ENCODE measurements around the gene HJV. TPM values are rescaled to one million over a fixed set of nuclear protein-coding genes. Genes with fewer than 3 reads are reported as not detected.

HJV gene
- total and polyA plus RNA-seq, 2 of the 13 experiments (the other 11 are each of a cell fraction or from before 2014, with no cell fraction given): 0.18 TPM; not detected in 1

- TF ChIP-seq RBFOX2 (IDR thresholded peaks at IDR 0.05; ENCODE audit: low read depth, low read length) (no peak), IKZF5 (CRISPR knock-in tag; IDR thresholded peaks at IDR 0.05) (0 out of 2 replicates have a peak, but pooled peaks have one; percentile 23), SOX6 (IDR thresholded peaks at IDR 0.05) (no peak), SOX6 (CRISPR knock-in tag; IDR thresholded peaks at IDR 0.05) (0 out of 2 replicates have a peak, but pooled peaks have one; percentile 4), ZNF432 (CRISPR knock-in tag; IDR thresholded peaks at IDR 0.05; ENCODE audit: borderline replicate concordance) (no peak), PPARG (CRISPR knock-in tag; conservative IDR thresholded peaks at IDR 0.05) (0 out of 2 replicates have a peak, but pooled peaks have one; percentile 30), PHF21A (CRISPR knock-in tag; IDR thresholded peaks at IDR 0.05) (no peak), THAP9 (CRISPR knock-in tag; IDR thresholded peaks at IDR 0.05; ENCODE audit: borderline replicate concordance) (no peak), SRY (CRISPR knock-in tag; IDR thresholded peaks at IDR 0.05) (no peak), DNMT3B (CRISPR knock-in tag; conservative IDR thresholded peaks at IDR 0.05) (0 out of 2 replicates have a peak, but pooled peaks have one; percentile 25), MXD1 (CRISPR knock-in tag; IDR thresholded peaks at IDR 0.05) (no peak), MLX (CRISPR knock-in tag; IDR thresholded peaks at IDR 0.05) (no peak), ZBTB49 (CRISPR knock-in tag; IDR thresholded peaks at IDR 0.05; ENCODE audit: borderline replicate concordance) (no peak), U2AF1 (optimal IDR thresholded peaks at IDR 0.05; ENCODE audit: low read depth, low read length) (no peak), NFKB2 (CRISPR knock-in tag; IDR thresholded peaks at IDR 0.05; ENCODE audit: borderline replicate concordance) (no peak), ZNF7 (CRISPR knock-in tag; IDR thresholded peaks at IDR 0.05) (no peak), U2AF2 (IDR thresholded peaks at IDR 0.05; ENCODE audit: low read depth, low read length) (no peak), ARNT (IDR thresholded peaks at IDR 0.05) (no peak), CBX1 (IDR thresholded peaks at IDR 0.05; ENCODE audit: low read depth) (no peak), FIP1L1 (IDR thresholded peaks at IDR 0.05; ENCODE audit: borderline replicate concordance, insufficient read depth, low read depth, low read length) (no peak)
Measured at GRCh38 chr1:145977486-145978470, 43.8 kb downstream of the HJV start (continued).
